Heart left ventricle (tissue), 16 donors: ENCODE measurements around the gene MTRF1L. TPM values are rescaled to one million over a fixed set of nuclear protein-coding genes. Genes with fewer than 3 reads are reported as not detected.

Experiments
- ATAC-seq, 4 donors: fragments of 200-7000 bp; cut with Tn5 transposase; one replicate each; pipeline ENCODE4 v1.9.1; 2020 to 2022; ENCODE audit warnings: moderate library complexity in 4 of 4, mild to moderate bottlenecking in 3 of 4, moderate number of reproducible peaks in 1 of 4
- DNase-seq, 5 donors: peaks; one replicate each; pipeline ENCODE4 v3.0.0-alpha.2; 2020
- H3K27ac ChIP-seq, 12 donors: fragments of 200-600 bp; sonication (generic) in 4 of 12; one replicate each; pipeline versions ENCODE4 v1.5.0 to v1.8.0; 2016 to 2022; ENCODE audit warnings: mild to moderate bottlenecking in 2 of 12
- H3K27me3 ChIP-seq, 9 donors: fragments of 200-600 bp; sonication (generic) in 2 of 9; one replicate each; pipeline versions ENCODE4 v1.5.1 to v1.8.0; 2016 to 2022; ENCODE audit warnings: mild to moderate bottlenecking in 3 of 9
- H3K36me3 ChIP-seq, 9 donors: fragments of 200-600 bp; sonication (generic) in 2 of 9; one replicate each; pipeline versions ENCODE4 v1.5.0 to v1.8.0; 2018 to 2022; ENCODE audit warnings: mild to moderate bottlenecking in 2 of 9
- H3K4me1 ChIP-seq, 12 donors: fragments of 200-600 bp; sonication (generic) in 4 of 12; one replicate each; pipeline versions ENCODE4 v1.5.0 to v1.8.0; 2016 to 2022; ENCODE audit warnings: mild to moderate bottlenecking in 3 of 12
- H3K4me3 ChIP-seq, 12 donors: fragments of 200-600 bp; sonication (generic) in 4 of 12; one replicate each; pipeline versions ENCODE4 v1.5.0 to v1.8.0; 2017 to 2022; ENCODE audit warnings: mild to moderate bottlenecking in 9 of 12, moderate library complexity in 4 of 12
- H3K9me3 ChIP-seq, 12 donors: fragments of 200-600 bp; sonication (generic) in 4 of 12; one replicate each; pipeline versions ENCODE4 v1.5.0 to v1.8.0; 2016 to 2022; ENCODE audit warnings: mild to moderate bottlenecking in 1 of 12
- CTCF ChIP-seq, 12 donors: fragments of 200-600 bp; sonication (generic) in 4 of 12; IDR thresholded peaks; one replicate each; pipeline versions ENCODE4 v1.5.0 to v1.8.0; 2018 to 2022; ENCODE audit warnings: antibody characterized with exemption in 12 of 12, mild to moderate bottlenecking in 5 of 12
- POLR2A ChIP-seq, 2 donors: fragments of 450-650 bp; IDR thresholded peaks; one replicate each; pipeline ENCODE4 v1.6.1; 2017; ENCODE audit warnings: antibody characterized with exemption in 2 of 2, mild to moderate bottlenecking in 2 of 2, moderate library complexity in 2 of 2
- WGBS, 4 donors: extraction: QIAGEN DNeasy Blood & Tissue Kit in 2 of 4; methylation state at CpG; one replicate each; pipeline versions ENCODE4 v1.1.5 to v1.1.7; 2013 to 2018; 5-methylcytosine and 5-hydroxymethylcytosine counted together
- intact Hi-C, 10 donors: fragments of 100-400 bp; cut with DNase I; formaldehyde crosslinking; loops; one replicate each; pipeline versions ENCODE4 v1.11.1 to v1.14.2; 2022
- polyA plus RNA-seq, 2 donors: library from polyadenylated mRNA; stranded (reverse); fragments of 200-250 nt; gene quantifications; one replicate each; pipeline ENCODE4 v1.2.3, GENCODE V29; 2013
- total RNA-seq, 9 donors: library from RNA; depleted of rRNA in 2 of 9; stranded (reverse); fragments of >200 nt in 2 of 9; fragmentation: NEBNext Ultra II Directional in 3 of 9; extraction: Animal tissue kit (Norgen Biotek cat#: 25700) in 3 of 9; gene quantifications; one replicate each; pipeline versions ENCODE4 v1.1.0 to v1.2.4, GENCODE V29; 2016 to 2023
- donor health status: ischemic (EF 13 %, LVEDD 7.1; RV severe dilation, severe dysfunction).
- donor health status: healthy with polysubstance abuse.
- donor health status: DM: no; HTN: yes; CAD: no.
- donor health status: DM: no; HTN: no; CAD: no.
- donor health status: ischemic (EF 25% LVEDD 6.9; RV normal size, moderate dysfunction).
- donor health status: ischemic (EF 25% LVEDD 5.7; RV mildly dilated, moderate dysfunction).
- donor health status: healthy.
- donor health status: DM: yes; HTN: yes; CAD: no.
- donor health status: ischemic (EF 35%, LVEDD 5.7; RV mildly dilated, moderate dysfunction).
- donor health status: nonischemic (EF 11% LVEDD 7.7; RV severe dilation, severe dysfunction).
- donor health status: DM: yes; HTN: yes; CAD: no.
- donor health status: PGD.
- donor health status: ischemic (EF 29% LVEDD 5.4; RV normal size, mild dysfunction).
- donor health status: nonischemic (EF 23%, LVEDD 6.1; RV moderate dilation, normal function).

Gene MTRF1L
- total and polyA plus RNA-seq, 11 donors, result 14.8 to 33.0 (median 22.7) TPM

GRCh38 chr6:152948150-152948768, 54.2 kb downstream of the MTRF1L start:
- peak overlapping the region in 5 of 12 donors; percentile 3 to 37 (median 8) for H3K4me3 ChIP-seq
- DNase-seq, result no peak

GRCh38 chr6:152946995-152947394, 55.5 kb downstream of the MTRF1L start:
- Histone ChIP-seq H3K4me1 (peaks cover 0 to 8% (median 0%) of the 10 kb centered on the region in 12 donors), H3K9me3 (no peaks in the 10 kb centered on the region), H3K4me3 (no peak overlapping the region), H3K36me3 (no peaks in the 10 kb centered on the region), H3K27ac (no peak overlapping the region), H3K27me3 (peaks cover 0 to 14% (median 0%) of the 10 kb centered on the region in 9 donors)
- ATAC-seq (no peak), DNase-seq (no peak)
- 63 to 70% (median 68%) methylated on average over 2 of the region's 2 CpGs for WGBS, 4 donors
- TF ChIP-seq CTCF (IDR thresholded peaks at IDR 0.05), result no peak
- intact Hi-C loops, result loop anchor here in 6 of 10 donors (2.0 to 10.0 kb wide), 5 partner anchors 82 to 395 kb away; no protein-coding TSS in a partner anchor

More at GRCh38 chr6:152948150-152948768, 54.2 kb downstream of the MTRF1L start:
- H3K9me3 ChIP-seq, result no peaks in the 10 kb centered on the region
- peak; percentile 46 to 76 (median 60) for TF ChIP-seq CTCF (IDR thresholded peaks at IDR 0.05)
- no peak for TF ChIP-seq POLR2A (IDR thresholded peaks at IDR 0.05)
- no peaks in the 10 kb centered on the region for H3K36me3 ChIP-seq
- peaks cover 0 to 14% (median 0%) of the 10 kb centered on the region in 9 donors for H3K27me3 ChIP-seq
- intact Hi-C loops, result loop anchor here in 9 of 10 donors (1.0 to 10.0 kb wide), 9 partner anchors 83 to 396 kb away; no protein-coding TSS in a partner anchor
- H3K4me1 ChIP-seq, result peaks cover 0 to 8% (median 0%) of the 10 kb centered on the region in 12 donors
- ATAC-seq, result peak in 3 of 4 donors; percentile 64 to 69 (median 65)
- 20 to 26% (median 24%) methylated on average over 9 of the region's 9 CpGs for WGBS, 4 donors
- H3K27ac ChIP-seq, result no peak overlapping the region

GRCh38 chr6:152946484-152946883, 56.0 kb downstream of the MTRF1L start:
- ATAC-seq (no peak), DNase-seq (no peak)
- intact Hi-C loops, result loop anchor here in 6 of 10 donors (2.0 to 10.0 kb wide), 5 partner anchors 82 to 394 kb away; no protein-coding TSS in a partner anchor
- no peaks in the 10 kb centered on the region for H3K9me3 ChIP-seq
- H3K4me1 ChIP-seq, result peaks cover 0 to 8% (median 0%) of the 10 kb centered on the region in 12 donors
- TF ChIP-seq CTCF (IDR thresholded peaks at IDR 0.05) (no peak), POLR2A (IDR thresholded peaks at IDR 0.05) (no peak)
- WGBS, 4 donors, result 83 to 89% (median 87%) methylated on average over 3 of the region's 3 CpGs
- H3K27me3 ChIP-seq, result peaks cover 0 to 14% (median 0%) of the 10 kb centered on the region in 9 donors
- no peak overlapping the region for H3K27ac ChIP-seq
- H3K36me3 ChIP-seq, result no peaks in the 10 kb centered on the region
- no peak overlapping the region for H3K4me3 ChIP-seq

- no peaks in the 10 kb centered on the region for H3K36me3 ChIP-seq
- H3K4me1 ChIP-seq, result peaks cover 0 to 6% (median 0%) of the 10 kb centered on the region in 12 donors
- ATAC-seq, result no peak
- no peak overlapping the region for H3K4me3 ChIP-seq
- H3K9me3 ChIP-seq, result no peaks in the 10 kb centered on the region
- TF ChIP-seq CTCF (IDR thresholded peaks at IDR 0.05), result no peak
- TF ChIP-seq POLR2A (IDR thresholded peaks at IDR 0.05), result no peak
- no peak for DNase-seq
- H3K27me3 ChIP-seq, result peaks cover 0 to 5% (median 0%) of the 10 kb centered on the region in 9 donors
- intact Hi-C loops, result loop anchor here in 1 of 10 donors (10.0 kb wide), 1 partner anchor 389 kb away; no protein-coding TSS in a partner anchor
- no peak overlapping the region for H3K27ac ChIP-seq
- 84 to 87% (median 84%) methylated on average over 2 of the region's 2 CpGs for whole genome bisulfite sequencing, 4 donors
Observed at GRCh38 chr6:152943260-152943897, 59.1 kb downstream of the MTRF1L start.
